ENCODE results near the gene DLG3.
"Not testable (repeated sequence)": the region's sequence is repeated elsewhere in the genome, so short reads cannot be mapped to it uniquely, and the experiment has no call there.

Gene DLG3

GRCh38 chrX:70444326-70444945 lies at the start of gene DLG3:
DLG3 (plus strand) TSS chrX:70444835; CDS start chrX:70445202, 367 bp downstream.
- DNase-seq (ENCODE audit: low read depth, low spot score) = no peak

GRCh38 chrX:70398899-70399298 lies 45.7 kb upstream of the DLG3 start:
- DNase-seq (ENCODE audit: low read depth, low spot score) = no peak

GRCh38 chrX:70400181-70400580 lies 44.5 kb upstream of the DLG3 start:
- DNase-seq (ENCODE audit: low read depth, low spot score) = not testable (repeated sequence)

GRCh38 chrX:70402721-70403120 lies 41.9 kb upstream of the DLG3 start:
- DNase-seq (ENCODE audit: low read depth, low spot score) = no peak

GRCh38 chrX:70405003-70405402 lies 39.6 kb upstream of the DLG3 start:
- DNase-seq (ENCODE audit: low read depth, low spot score) = no peak

- DNase-seq (ENCODE audit: low read depth, low spot score) = no peak
Observed at GRCh38 chrX:70410921-70411320, 33.7 kb upstream of the DLG3 start.

- no peak for DNase-seq (ENCODE audit: low read depth, low spot score)
Observed at GRCh38 chrX:70411475-70411874, 33.2 kb upstream of the DLG3 start.

GRCh38 chrX:70421618-70422017 lies 23.0 kb upstream of the DLG3 start:
- DNase-seq (ENCODE audit: low read depth, low spot score) = no peak

GRCh38 chrX:70422851-70423341 lies 21.7 kb upstream of the DLG3 start, which contains the start of gene GDPD2:
GDPD2 (plus strand) TSS chrX:70423314; CDS start chrX:70424985, 1,671 bp downstream.
- DNase-seq (ENCODE audit: low read depth, low spot score) = no peak

- DNase-seq (ENCODE audit: low read depth, low spot score) = no peak
Observed at GRCh38 chrX:70423936-70424675, 20.5 kb upstream of the DLG3 start.

GRCh38 chrX:70424801-70425200 lies 19.8 kb upstream of the DLG3 start:
- no peak for DNase-seq (ENCODE audit: low read depth, low spot score)

- DNase-seq (ENCODE audit: low read depth, low spot score) = no peak
Observed at GRCh38 chrX:70426286-70427278, 18.1 kb upstream of the DLG3 start.

GRCh38 chrX:70427365-70427764 lies 17.3 kb upstream of the DLG3 start:
- DNase-seq (ENCODE audit: low read depth, low spot score) = no peak

GRCh38 chrX:70429759-70430158 lies 14.9 kb upstream of the DLG3 start:
- no peak for DNase-seq (ENCODE audit: low read depth, low spot score)

- no peak for DNase-seq (ENCODE audit: low read depth, low spot score)
Observed at GRCh38 chrX:70432936-70433847, 11.4 kb upstream of the DLG3 start.

- no peak for DNase-seq (ENCODE audit: low read depth, low spot score)
Observed at GRCh38 chrX:70433848-70434351, 10.7 kb upstream of the DLG3 start.

- DNase-seq (ENCODE audit: low read depth, low spot score) = no peak
Observed at GRCh38 chrX:70434352-70434866, 10.2 kb upstream of the DLG3 start.

GRCh38 chrX:70434914-70435586 lies 9.6 kb upstream of the DLG3 start:
- no peak for DNase-seq (ENCODE audit: low read depth, low spot score)

- DNase-seq (ENCODE audit: low read depth, low spot score) = no peak
Observed at GRCh38 chrX:70436343-70436742, 8.3 kb upstream of the DLG3 start.

GRCh38 chrX:70437011-70437410 lies 7.6 kb upstream of the DLG3 start:
- no peak for DNase-seq (ENCODE audit: low read depth, low spot score)
